Left ventricle myocardium inferior (tissue), 1 donor: ENCODE data around the gene RPL19. TPM values are rescaled to one million over a fixed set of nuclear protein-coding genes. Genes with fewer than 3 reads are reported as not detected.
A peak's percentile ranks its signal among the peaks of the same experiment; 100 is the strongest.

ENCODE experiments used
- DNase-seq: peaks from one replicate; pipeline ENCODE4 v3.0.0-alpha.2; 2020
- H3K27ac ChIP-seq: fragments of 200-600 bp; replicated peaks from 2 replicates; pipeline ENCODE4 v1.8.0; 2021
- H3K27me3 ChIP-seq: fragments of 200-600 bp; 2 replicates; pipeline ENCODE4 v1.8.0; 2021; ENCODE audit warnings: low read depth
- H3K36me3 ChIP-seq: fragments of 200-600 bp; 2 replicates; pipeline ENCODE4 v1.8.0; 2021
- H3K4me1 ChIP-seq: fragments of 200-600 bp; 2 replicates; pipeline ENCODE4 v1.8.0; 2021
- H3K4me3 ChIP-seq: fragments of 200-600 bp; 2 replicates; pipeline ENCODE4 v1.8.0; 2021; ENCODE audit warnings: mild to moderate bottlenecking, moderate library complexity
- H3K9me3 ChIP-seq: fragments of 200-600 bp; replicated peaks from 2 replicates; pipeline ENCODE4 v1.8.0; 2021
- intact Hi-C: fragments of 100-400 bp; cut with micrococcal nuclease; formaldehyde crosslinking; loops from one replicate; pipeline ENCODE4 v1.11.0; 2022
- long read RNA-seq: library from polyadenylated mRNA; unstranded; transcript quantifications from one replicate; pipeline ENCODE4 v2.0.0, GENCODE V29; 2021
- total RNA-seq: library from RNA; stranded (reverse); fragmentation: NEBNext Ultra II Directional; extraction: Animal tissue kit (Norgen Biotek cat#: 25700); gene quantifications from one replicate; pipeline ENCODE4 v1.2.1, GENCODE V29; 2021
- TF ChIP-seq, protein P1 (sequence below): fragments of 200-600 bp; IDR thresholded peaks from 2 replicates; pipeline ENCODE4 v1.8.0; 2021; ENCODE audit warnings: antibody characterized with exemption, mild to moderate bottlenecking, borderline replicate concordance
- donor health status: DM: no; HTN: yes; CAD: no; lungs with severe emphysema.

The RPL19 gene
- total RNA-seq: 944 TPM
- long read RNA-seq, transcript RPL19-201 (6 exons, 737 nt): major isoform, 342 of 369 reads
- long read RNA-seq, partial matches to known transcripts: 24 of 369 reads
- long read RNA-seq, other reads (novel, unspliced or antisense): 1 of 369 reads

DNA sequence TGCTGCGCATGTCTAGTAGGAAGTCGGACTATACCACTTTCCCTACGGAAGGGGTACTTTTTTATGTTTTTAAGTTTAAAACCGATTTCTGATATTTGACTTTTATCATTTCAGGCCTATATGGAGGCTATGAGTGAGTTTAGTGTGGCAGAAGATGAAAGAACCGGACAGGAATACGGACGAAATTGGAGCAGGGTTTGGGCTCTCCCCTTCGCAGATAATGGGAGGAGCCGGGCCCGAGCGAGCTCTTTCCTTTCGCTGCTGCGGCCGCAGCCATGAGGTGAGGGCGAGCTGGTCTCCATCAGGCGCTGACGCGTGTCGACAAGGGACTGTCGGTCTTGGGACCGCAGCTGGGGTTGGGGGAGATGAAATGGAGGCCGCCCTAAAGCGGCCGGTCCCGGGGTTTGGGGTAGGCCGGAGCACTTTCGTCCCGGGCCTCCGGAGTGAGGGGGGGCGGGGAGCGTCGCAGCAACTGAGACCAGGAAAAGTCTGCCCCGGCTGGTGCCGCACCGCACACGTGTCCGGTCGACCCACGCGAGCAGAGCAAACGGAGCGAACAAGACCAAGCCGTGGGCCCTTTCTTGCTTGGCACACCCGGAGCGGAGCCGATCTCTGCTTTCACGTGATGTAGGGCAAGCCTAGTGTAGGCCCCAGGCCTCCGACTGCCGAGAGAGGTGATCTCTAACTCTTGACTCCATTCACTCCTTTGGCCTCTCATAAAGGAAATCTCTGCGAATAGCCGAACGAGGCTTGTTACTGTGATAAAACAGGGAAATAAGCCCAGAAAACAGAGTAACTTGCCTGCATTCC lies at the start of gene RPL19:
Gene RPL19, plus strand, starts transcription at position 214 of the 810 bp plus-strand sequence. Its CDS starts 62 bp downstream, at position 276.
- Histone ChIP-seq H3K4me1 (peaks cover 69% of the 10 kb centered on the region), H3K27ac (peak within 1 kb of the TSS; percentile 97), H3K27me3 (no peaks in the 10 kb centered on the region), H3K36me3 (peaks cover 43% of the 10 kb centered on the region), H3K4me3 (peak within 1 kb of the TSS; percentile 88), H3K9me3 (no peaks in the 10 kb centered on the region)
- intact Hi-C loops: no loop called here
- TF ChIP-seq, protein P1, sequence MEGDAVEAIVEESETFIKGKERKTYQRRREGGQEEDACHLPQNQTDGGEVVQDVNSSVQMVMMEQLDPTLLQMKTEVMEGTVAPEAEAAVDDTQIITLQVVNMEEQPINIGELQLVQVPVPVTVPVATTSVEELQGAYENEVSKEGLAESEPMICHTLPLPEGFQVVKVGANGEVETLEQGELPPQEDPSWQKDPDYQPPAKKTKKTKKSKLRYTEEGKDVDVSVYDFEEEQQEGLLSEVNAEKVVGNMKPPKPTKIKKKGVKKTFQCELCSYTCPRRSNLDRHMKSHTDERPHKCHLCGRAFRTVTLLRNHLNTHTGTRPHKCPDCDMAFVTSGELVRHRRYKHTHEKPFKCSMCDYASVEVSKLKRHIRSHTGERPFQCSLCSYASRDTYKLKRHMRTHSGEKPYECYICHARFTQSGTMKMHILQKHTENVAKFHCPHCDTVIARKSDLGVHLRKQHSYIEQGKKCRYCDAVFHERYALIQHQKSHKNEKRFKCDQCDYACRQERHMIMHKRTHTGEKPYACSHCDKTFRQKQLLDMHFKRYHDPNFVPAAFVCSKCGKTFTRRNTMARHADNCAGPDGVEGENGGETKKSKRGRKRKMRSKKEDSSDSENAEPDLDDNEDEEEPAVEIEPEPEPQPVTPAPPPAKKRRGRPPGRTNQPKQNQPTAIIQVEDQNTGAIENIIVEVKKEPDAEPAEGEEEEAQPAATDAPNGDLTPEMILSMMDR: no peak
- peak; percentile 74 for DNase-seq

DNA sequence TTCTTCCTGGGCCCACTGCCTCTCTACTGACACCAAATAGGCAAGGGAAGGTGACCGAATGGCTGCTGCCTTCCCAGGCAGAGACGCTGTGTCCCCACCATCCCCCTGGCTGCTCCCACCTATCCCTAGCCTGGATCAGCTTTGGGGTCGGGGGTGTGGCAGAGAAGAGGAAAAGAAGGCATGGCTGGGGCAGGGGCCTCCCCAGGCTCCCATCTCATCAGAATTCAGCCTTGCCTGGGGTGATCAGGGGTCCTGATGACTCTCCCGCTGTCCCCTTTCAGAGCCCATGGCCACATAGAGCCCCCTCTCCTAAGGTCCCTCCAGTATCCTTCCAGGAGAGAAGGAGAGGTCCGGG lies 49.3 kb upstream of the RPL19 start:
- H3K9me3 ChIP-seq: no peaks in the 10 kb centered on the region
- TF ChIP-seq, protein P1: no peak
- intact Hi-C loops: loop anchor here (5.0 kb wide), 1 partner anchor 168 kb away; no protein-coding TSS in a partner anchor
- no peaks in the 10 kb centered on the region for H3K36me3 ChIP-seq
- peak overlapping the region; percentile 75 for H3K4me3 ChIP-seq
- peaks cover 48% of the 10 kb centered on the region for H3K27me3 ChIP-seq
- peak overlapping the region; percentile 92 for H3K27ac ChIP-seq
- no peak for DNase-seq
- peaks cover 28% of the 10 kb centered on the region for H3K4me1 ChIP-seq

DNA sequence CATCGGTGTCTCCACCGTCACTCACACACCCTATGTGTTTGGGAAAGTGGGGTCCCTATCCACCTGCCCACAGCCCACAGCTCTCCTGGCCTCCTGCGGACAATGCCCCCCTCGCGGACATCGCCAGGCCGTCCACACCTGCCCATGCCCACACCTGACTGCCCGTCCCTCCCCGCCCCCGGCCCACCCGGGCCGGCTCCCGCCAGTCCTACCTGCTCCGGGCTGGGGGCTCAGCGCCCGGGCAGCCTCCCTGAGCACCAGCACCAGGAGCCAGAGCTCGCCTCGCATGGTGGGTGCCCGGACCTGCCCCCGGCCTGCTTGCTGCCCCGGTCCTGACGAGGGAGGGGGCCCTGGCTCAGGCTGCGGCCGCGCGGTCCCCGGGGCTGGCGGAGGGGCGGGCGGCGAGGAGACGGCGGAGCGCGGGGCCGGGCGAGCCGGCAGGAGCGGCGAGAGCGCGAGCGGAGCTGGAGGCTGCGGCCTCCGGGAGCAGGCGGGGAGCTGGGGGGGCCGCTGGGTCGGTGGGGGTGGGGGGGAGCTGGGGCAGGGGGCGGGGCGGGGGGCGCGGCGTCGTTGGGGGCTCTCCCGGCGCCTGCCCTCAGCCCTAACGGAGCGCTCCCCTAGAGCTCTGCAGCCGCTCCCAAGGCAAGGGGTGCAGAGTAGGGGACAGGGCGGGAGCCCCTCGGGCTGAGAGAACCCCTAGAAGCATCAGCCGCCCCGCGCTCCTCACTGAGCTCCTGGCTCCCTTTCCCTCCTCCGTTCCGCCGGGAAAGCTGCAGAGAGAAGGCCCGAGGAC lies 48.7 kb upstream of the RPL19 start, which contains the start of gene PLXDC1:
Gene PLXDC1, minus strand, starts transcription at position 488 of the 793 bp plus-strand sequence. Its CDS starts 200 bp downstream, at position 288.
- intact Hi-C loops: loop anchor here (5.0 kb wide), 1 partner anchor 169 kb away; no protein-coding TSS in a partner anchor

DNA sequence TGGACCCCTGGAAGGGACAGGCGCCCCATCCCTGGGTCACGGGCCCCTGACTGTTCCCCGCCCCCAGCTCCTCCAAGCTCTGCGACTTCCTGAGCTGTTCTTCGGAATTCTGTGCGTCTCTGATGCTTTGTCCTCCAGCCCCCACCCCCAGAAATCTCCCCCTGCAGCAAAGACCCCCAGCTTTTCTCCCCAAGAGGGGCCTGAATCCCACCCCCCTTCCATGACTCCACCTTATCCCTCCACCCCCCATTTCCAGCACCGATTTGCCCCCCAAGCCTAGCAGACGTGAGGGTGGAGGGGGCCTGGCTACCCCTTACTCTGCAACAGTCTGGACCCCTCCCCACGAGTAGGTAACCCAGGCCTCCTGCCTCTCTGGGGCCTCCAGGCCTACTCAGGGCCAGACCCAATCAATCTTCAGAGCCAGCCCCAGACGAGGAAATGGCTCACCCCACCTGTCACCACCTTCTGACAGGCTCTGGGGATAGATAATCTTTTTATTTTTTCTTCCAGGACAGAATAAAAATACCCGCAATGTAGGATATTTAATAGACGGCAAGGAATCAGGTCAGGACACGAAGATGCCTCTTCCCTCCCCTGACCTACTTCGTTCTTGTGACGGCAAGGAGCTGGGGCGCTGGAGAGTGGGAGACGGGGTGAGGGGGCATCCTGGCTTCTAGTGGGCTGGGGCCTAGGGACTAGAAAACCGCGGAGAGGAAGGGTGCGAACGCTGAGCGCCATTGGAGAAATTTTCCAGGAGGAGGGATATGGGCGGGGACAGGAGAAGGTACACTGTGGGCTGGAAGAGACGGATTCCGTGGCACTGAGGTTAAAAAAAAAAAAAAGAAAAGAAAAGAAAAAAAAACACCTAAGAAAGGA lies 47.9 kb upstream of the RPL19 start:
- Histone ChIP-seq H3K4me1 (peaks cover 37% of the 10 kb centered on the region), H3K4me3 (peak overlapping the region; percentile 75), H3K9me3 (no peaks in the 10 kb centered on the region), H3K27me3 (peaks cover 44% of the 10 kb centered on the region), H3K27ac (peak overlapping the region; percentile 92), H3K36me3 (no peaks in the 10 kb centered on the region)
- TF ChIP-seq, protein P1: no peak
- intact Hi-C loops: loop anchor here (5.0 kb wide), 1 partner anchor 170 kb away; no protein-coding TSS in a partner anchor
- DNase-seq: peak; percentile 43

More for the DNA sequence above, 48.7 kb upstream of the RPL19 start, which contains the start of gene PLXDC1:
- no peak for DNase-seq
- H3K27ac ChIP-seq: peak within 1 kb of the TSS; percentile 92
- H3K9me3 ChIP-seq: no peaks in the 10 kb centered on the region
- H3K27me3 ChIP-seq: peaks cover 48% of the 10 kb centered on the region
- peak within 1 kb of the TSS; percentile 75 for H3K4me3 ChIP-seq
- peaks cover 28% of the 10 kb centered on the region for H3K4me1 ChIP-seq
- H3K36me3 ChIP-seq: no peaks in the 10 kb centered on the region
- TF ChIP-seq, protein P1: no peak
